Esophagus muscularis mucosa (tissue), 4 donors: ENCODE measurements around the gene GPC2. TPM values are rescaled to one million over a fixed set of nuclear protein-coding genes. Genes with fewer than 3 reads are reported as not detected.

Experiments used
- DNase-seq: peaks from one replicate; pipeline ENCODE4 v3.0.0-alpha.2; 2017; ENCODE audit errors: extremely low spot score
- H3K27ac ChIP-seq, 4 donors: fragments of 200-600 bp; sonication (generic); replicated peaks in 1 of 4; 1 replicate in 3 of 4; 2 replicates in 1 of 4; pipeline ENCODE4 v1.5.1; 2016 to 2019; ENCODE audit warnings: mild to moderate bottlenecking in 1 of 4
- H3K27me3 ChIP-seq, 4 donors: fragments of 200-600 bp; sonication (generic); one replicate each; pipeline versions ENCODE4 v1.5.1 to v1.6.0; 2016 to 2019
- H3K36me3 ChIP-seq, 4 donors: fragments of 200-600 bp; sonication (generic); one replicate each; pipeline ENCODE4 v1.5.1; 2016 to 2019
- H3K4me1 ChIP-seq, 4 donors: fragments of 200-600 bp; sonication (generic); one replicate each; pipeline ENCODE4 v1.5.1; 2016 to 2019
- H3K4me3 ChIP-seq, 4 donors: fragments of 200-600 bp; sonication (generic); 1 replicate in 2 of 4; 2 replicates in 2 of 4; pipeline ENCODE4 v1.5.1; 2016 to 2019; ENCODE audit warnings: mild to moderate bottlenecking in 4 of 4, moderate library complexity in 1 of 4
- H3K9me3 ChIP-seq, 4 donors: fragments of 200-600 bp; sonication (generic); 1 replicate in 3 of 4; 2 replicates in 1 of 4; pipeline ENCODE4 v1.5.1; 2016 to 2019
- CTCF ChIP-seq, 3 experiments: fragments of 200-600 bp in 2 of 3; fragments of 450-650 bp in 1 of 3; sonication (generic) in 2 of 3; IDR thresholded peaks; one replicate each; pipeline ENCODE4 v1.5.1; 2017 to 2019; ENCODE audit warnings: antibody characterized with exemption in 3 of 3, mild to moderate bottlenecking in 2 of 3, moderate library complexity in 1 of 3
- EP300 ChIP-seq: sonication (generic); formaldehyde crosslinking; IDR thresholded peaks from one replicate; pipeline ENCODE4 v1.6.1; 2017; ENCODE audit warnings: antibody characterized with exemption
- POLR2A ChIP-seq: fragments of 450-650 bp; IDR thresholded peaks from one replicate; pipeline ENCODE4 v1.6.1; 2017; ENCODE audit warnings: antibody characterized with exemption, moderate library complexity, mild to moderate bottlenecking, low read depth
- POLR2AphosphoS5 ChIP-seq, 2 donors: sonication (generic); formaldehyde crosslinking; IDR thresholded peaks; one replicate each; pipeline ENCODE4 v1.6.1; 2017; ENCODE audit warnings: antibody characterized with exemption in 2 of 2
- WGBS: methylation state at CpG from one replicate; pipeline ENCODE4 v1.1.5; 2018; 5-methylcytosine and 5-hydroxymethylcytosine counted together
- intact Hi-C: fragments of 100-400 bp; cut with DNase I; formaldehyde crosslinking; loops from one replicate; pipeline ENCODE4 v1.15.1; 2023
- total RNA-seq, 4 donors: library from RNA; depleted of rRNA; stranded (reverse); fragments of >200 nt; gene quantifications; one replicate each; pipeline versions ENCODE4 v1.1.0 to v1.2.1, GENCODE V29; 2016

Gene GPC2
- total RNA-seq, 4 donors from 2014 or later = 0.33 to 1.0 (median 0.71) TPM

- Histone ChIP-seq H3K9me3 (no peaks in the 10 kb centered on the region), H3K27me3 (no peaks in the 10 kb centered on the region), H3K4me1 (peaks cover 28 to 48% (median 39%) of the 10 kb centered on the region in 4 donors), H3K27ac (no peak overlapping the region), H3K36me3 (peaks cover 0 to 31% (median 12%) of the 10 kb centered on the region in 4 donors), H3K4me3 (no peak overlapping the region)
- TF ChIP-seq POLR2A (no peak), EP300 (no peak), CTCF (IDR thresholded peaks at IDR 0.05) (no peak), POLR2AphosphoS5 (IDR thresholded peaks at IDR 0.05) (no peak)
- DNase-seq = no peak
- WGBS = 79% methylated on average over 13 of the region's 13 CpGs
- intact Hi-C loops = no loop called here
Observed at GRCh38 chr7:100122067-100122466, 55.1 kb downstream of the GPC2 start.

GRCh38 chr7:100120733-100121036, 56.5 kb downstream of the GPC2 start:
- Histone ChIP-seq H3K27me3 (no peaks in the 10 kb centered on the region), H3K9me3 (no peaks in the 10 kb centered on the region), H3K27ac (peak overlapping the region; percentile 76 to 87 (median 85)), H3K36me3 (peaks cover 0 to 31% (median 12%) of the 10 kb centered on the region in 4 donors), H3K4me3 (peak overlapping the region; percentile 68 to 87 (median 76)), H3K4me1 (peaks cover 20 to 39% (median 31%) of the 10 kb centered on the region in 4 donors)
- intact Hi-C loops = no loop called here
- DNase-seq = no peak
- WGBS = 38% methylated on average over 1 of the region's 1 CpG
- TF ChIP-seq CTCF (IDR thresholded peaks at IDR 0.05) = no peak
- no peak for TF ChIP-seq EP300
- no peak for TF ChIP-seq POLR2A
- no peak for TF ChIP-seq POLR2AphosphoS5 (IDR thresholded peaks at IDR 0.05)

- no peaks in the 10 kb centered on the region for H3K27me3 ChIP-seq
- H3K27ac ChIP-seq = peak overlapping the region; percentile 76 to 87 (median 85)
- no peaks in the 10 kb centered on the region for H3K9me3 ChIP-seq
- peaks cover 0 to 30% (median 12%) of the 10 kb centered on the region in 4 donors for H3K36me3 ChIP-seq
- TF ChIP-seq POLR2AphosphoS5 (IDR thresholded peaks at IDR 0.05) (peak in 1 of 2 donors; percentile 41), CTCF (IDR thresholded peaks at IDR 0.05) (no peak)
- peak overlapping the region; percentile 68 to 87 (median 76) for H3K4me3 ChIP-seq
- intact Hi-C loops = loop anchor here (2.0 kb wide), 1 partner anchor 17 kb away; no protein-coding TSS in a partner anchor
- WGBS = 11% methylated on average over 19 of the region's 19 CpGs
- peaks cover 16 to 33% (median 26%) of the 10 kb centered on the region in 4 donors for H3K4me1 ChIP-seq
- peak; percentile 96 for DNase-seq
Observed at GRCh38 chr7:100119970-100120732, 57.0 kb downstream of the GPC2 start.

Other genes with a start within 250 kb of the GPC2 start
- not detected for gene GJC3, start 247.8 kb downstream of the GPC2 start, total RNA-seq
- gene AZGP1, start 201.3 kb downstream of the GPC2 start, total RNA-seq = 1 to 10 TPM; 2.5 to 3.4 (median 3.0) TPM
- gene ZKSCAN1, start 161.8 kb downstream of the GPC2 start, total RNA-seq = 10 to 100 TPM; 22.7 to 27.0 (median 24.0) TPM
- 10 to 100 TPM; 12.9 to 18.4 (median 16.1) TPM for gene ZSCAN21, start 127.6 kb downstream of the GPC2 start, total RNA-seq
- gene ZNF3, start 95.7 kb downstream of the GPC2 start, total RNA-seq = 10 to 100 TPM; 15.6 to 25.3 (median 20.7) TPM
- 10 to 100 TPM; 49.4 to 97.6 (median 73.7) TPM for gene COPS6, start 88.4 kb downstream of the GPC2 start, total RNA-seq
- 10 to 100 TPM; 35.3 to 60.3 (median 41.1) TPM for gene MCM7, start 76.0 kb downstream of the GPC2 start, total RNA-seq
- 10 to 100 TPM; 19.9 to 31.7 (median 26.1) TPM for gene AP4M1, start 75.7 kb downstream of the GPC2 start, total RNA-seq
- 10 to 100 TPM; 48.5 to 92.1 (median 77.8) TPM for gene TAF6, start 58.0 kb downstream of the GPC2 start, total RNA-seq
- 10 to 100 TPM in 3 of 4 donors, 1 to 10 TPM in 1; 8.3 to 16.2 (median 13.3) TPM for gene CNPY4, start 57.7 kb downstream of the GPC2 start, total RNA-seq
- gene MBLAC1, start 50.4 kb downstream of the GPC2 start, total RNA-seq = 1 to 10 TPM; 3.1 to 8.8 (median 5.0) TPM
- 100 to 1,000 TPM; 117 to 184 (median 152) TPM for gene LAMTOR4, start 28.5 kb downstream of the GPC2 start, total RNA-seq
- 1 to 10 TPM; 5.5 to 8.8 (median 6.8) TPM for gene TRAPPC14, start 18.7 kb downstream of the GPC2 start, total RNA-seq
- gene GAL3ST4, start 8.8 kb downstream of the GPC2 start, total RNA-seq = 1 to 10 TPM; 1.6 to 7.3 (median 2.8) TPM
- under 1 TPM in 3 of 4 donors, not detected in 1; 0.13 to 0.92 (median 0.50) TPM for gene STAG3, start 537 bp upstream of the GPC2 start, total RNA-seq
- gene PVRIG, start 42.6 kb upstream of the GPC2 start, total RNA-seq = 1 to 10 TPM in 2 of 4 donors, under 1 TPM in 1, not detected in 1; 0.23 to 1.5 (median 1.4) TPM
- not detected for gene SPDYE3, start 130.3 kb upstream of the GPC2 start, total RNA-seq
- gene PILRB, start 180.7 kb upstream of the GPC2 start, total RNA-seq = 10 to 100 TPM; 13.5 to 33.6 (median 20.7) TPM
- 1 to 10 TPM; 3.3 to 8.8 (median 5.4) TPM for gene PILRA, start 196.1 kb upstream of the GPC2 start, total RNA-seq